A549 (cell line): ENCODE data around the gene PDK2. TPM values are rescaled to one million over a fixed set of nuclear protein-coding genes. Genes with fewer than 3 reads are reported as not detected.

Source experiments
- ATAC-seq, 2 experiments: fragments of 200-7000 bp in 1 of 2; fragments of >200 bp in 1 of 2; cut with Nextera tagmentation in 1 of 2; cut with Tn5 transposase in 1 of 2; 3 replicates each; pipeline versions ENCODE4 v1.8.0 to v1.9.1; 2018 to 2020; ENCODE audit warnings: mild to moderate bottlenecking in 1 of 2, moderate library complexity in 1 of 2
- CTCF ChIA-PET: fragments of 300-600 bp; sonication (Branson Sonifier 250); formaldehyde crosslinking; extraction: SDS; loops from one replicate; lab custom pipeline; 2021; ENCODE audit warnings: antibody characterized with exemption, inconsistent platforms; lab: Yijun Ruan, JAX
- POLR2A ChIA-PET: fragments of 350-600 bp; formaldehyde crosslinking; extraction: SDS; loops from one replicate; lab custom pipeline; 2021; ENCODE audit warnings: antibody characterized with exemption, inconsistent platforms; lab: Yijun Ruan, JAX
- DNase-seq, 2 experiments: peaks; one replicate each; pipeline versions ENCODE4 v3.0.0 to v3.0.0-alpha.2; 2011 to 2016; ENCODE audit warnings: low read depth in 1 of 2, low spot score in 1 of 2
- FAIRE-seq: peaks from 2 replicates; lab custom pipeline; 2011; peaks lifted over from hg19 to GRCh38; lab: Jason Lieb, UNC
- H3K27ac ChIP-seq, 2 experiments: fragments of >200 bp; sonication (Bioruptor Twin); formaldehyde crosslinking; 3 replicates each; pipeline ENCODE4 v1.5.1; 2016 to 2017
- H3K4me1 ChIP-seq: fragments of >200 bp; sonication (Bioruptor Twin); formaldehyde crosslinking; 3 replicates; pipeline ENCODE4 v1.6.1; 2016
- H3K4me2 ChIP-seq: fragments of >200 bp; sonication (Bioruptor Twin); formaldehyde crosslinking; 3 replicates; pipeline ENCODE4 v1.6.1; 2016
- H3K4me3 ChIP-seq: fragments of >200 bp; sonication (Bioruptor Twin); formaldehyde crosslinking; 3 replicates; pipeline ENCODE4 v1.5.1; 2016
- H3K9me3 ChIP-seq: fragments of >200 bp; sonication (Bioruptor Twin); formaldehyde crosslinking; 3 replicates; pipeline ENCODE4 v1.6.1; 2016
- ATOH8 ChIP-seq: fragments of 250-450 bp; sonication (Bioruptor Pico); IDR thresholded peaks from 2 replicates; pipeline ENCODE4 v1.5.0; 2020; ENCODE audit warnings: low read depth, mild to moderate bottlenecking, moderate library complexity
- BCL3 ChIP-seq: fragments of >200 bp; sonication (Bioruptor Twin); formaldehyde crosslinking; IDR thresholded peaks from 3 replicates; pipeline ENCODE4 v1.6.1; 2016
- BHLHE40 ChIP-seq: IDR thresholded peaks from 2 replicates; pipeline ENCODE4 v1.6.1; 2012; ENCODE audit warnings: low read depth, low read length, inconsistent platforms
- CHD4 ChIP-seq: fragments of 200-600 bp; sonication (generic); IDR thresholded peaks from 2 replicates; pipeline ENCODE4 v1.6.1; 2016; ENCODE audit warnings: antibody characterized with exemption, mild to moderate bottlenecking, borderline replicate concordance
- E2F6 ChIP-seq: IDR thresholded peaks from 2 replicates; pipeline ENCODE4 v1.6.1; 2012; ENCODE audit warnings: low read depth, borderline replicate concordance
- EHMT2 ChIP-seq: fragments of 200-600 bp; sonication (generic); IDR thresholded peaks from 2 replicates; pipeline ENCODE4 v1.6.1; 2016; ENCODE audit warnings: antibody characterized with exemption, low read depth, mild to moderate bottlenecking, moderate library complexity
- EP300 ChIP-seq, 2 experiments: fragments of >200 bp; sonication (Bioruptor Twin); formaldehyde crosslinking; IDR thresholded peaks; 2 replicates in 1 of 2; 3 replicates in 1 of 2; pipeline ENCODE4 v1.6.1; 2016 to 2017
- FOXS1 ChIP-seq: fragments of 250-450 bp; sonication (Bioruptor Pico); IDR thresholded peaks from 2 replicates; pipeline ENCODE4 v1.5.0; 2020; ENCODE audit warnings: mild to moderate bottlenecking, moderate library complexity
- JUN ChIP-seq, 2 experiments: fragments of >200 bp; sonication (Bioruptor Twin); formaldehyde crosslinking; IDR thresholded peaks; 2 replicates in 1 of 2; 3 replicates in 1 of 2; pipeline ENCODE4 v1.6.1; 2016 to 2017
- MYC ChIP-seq: IDR thresholded peaks from 2 replicates; pipeline ENCODE4 v1.6.1; 2012; ENCODE audit warnings: mild to moderate bottlenecking, inconsistent platforms, low read length, improper control_type of control experiment, borderline replicate concordance
- NFE2L2 ChIP-seq: fragments of 150-350 bp; conservative IDR thresholded peaks from 2 replicates; pipeline ENCODE4 v1.6.1; 2014; ENCODE audit warnings: low read length
- POLR2AphosphoS2 ChIP-seq: conservative IDR thresholded peaks from 2 replicates; pipeline ENCODE4 v1.6.1; 2012; ENCODE audit warnings: low read length, improper control_type of control experiment, inconsistent platforms
- RFX5 ChIP-seq: fragments of 450-650 bp; IDR thresholded peaks from 2 replicates; pipeline ENCODE4 v1.7.1; 2014; ENCODE audit warnings: antibody characterized with exemption, mild to moderate bottlenecking, moderate library complexity
- TFCP2L1 ChIP-seq: fragments of 250-450 bp; sonication (Bioruptor Pico); IDR thresholded peaks from 2 replicates; pipeline ENCODE4 v1.5.0; 2021; ENCODE audit warnings: mild to moderate bottlenecking
- ZFP36 ChIP-seq: fragments of 450-650 bp; IDR thresholded peaks from 2 replicates; pipeline ENCODE4 v1.6.1; 2014; ENCODE audit warnings: borderline replicate concordance; ENCODE audit not compliant: partially characterized antibody
- WGBS: methylation state at CpG from one replicate; pipeline ENCODE4 v1.1.6; 2017; ENCODE audit errors: missing lambda C conversion rate; 5-methylcytosine and 5-hydroxymethylcytosine counted together
- polyA plus RNA-seq, 4 experiments: library from polyadenylated mRNA; depleted of rRNA in 3 of 4; stranded (reverse); fragments of >200 nt; fragmentation: RNase III in 1 of 4; extraction: RNeasy Plus Mini Kit Qiagen cat#74134 plus additional on column Dnase treatment in 1 of 4; gene quantifications; 2 replicates in 3 of 4; 3 replicates in 1 of 4; pipeline ENCODE4 v1.2.3, GENCODE V29; 2011 to 2017
- TF ChIP-seq, protein P1 (sequence below): fragments of >200 bp; sonication (Bioruptor Twin); formaldehyde crosslinking; IDR thresholded peaks from 2 replicates; pipeline ENCODE4 v1.6.1; 2016
- TF ChIP-seq, protein P2 (sequence below): fragments of >200 bp; sonication (Bioruptor Twin); formaldehyde crosslinking; IDR thresholded peaks from 3 replicates; pipeline ENCODE4 v1.5.1; 2016
- TF ChIP-seq, protein P3 (sequence below): fragments of 200-600 bp; sonication (generic); IDR thresholded peaks from 2 replicates; pipeline ENCODE4 v1.6.1; 2016; ENCODE audit warnings: antibody characterized with exemption, mild to moderate bottlenecking, moderate library complexity
- TF ChIP-seq, protein P4 (sequence below): fragments of 250-450 bp; sonication (Bioruptor Pico); IDR thresholded peaks from 2 replicates; pipeline ENCODE4 v1.5.0; 2021; ENCODE audit warnings: mild to moderate bottlenecking, moderate library complexity, borderline replicate concordance

Gene PDK2
- polyA plus RNA-seq, 2 of the 4 experiments (the other 2 are of a cell fraction): 14.1 to 28.5 TPM

DNA sequence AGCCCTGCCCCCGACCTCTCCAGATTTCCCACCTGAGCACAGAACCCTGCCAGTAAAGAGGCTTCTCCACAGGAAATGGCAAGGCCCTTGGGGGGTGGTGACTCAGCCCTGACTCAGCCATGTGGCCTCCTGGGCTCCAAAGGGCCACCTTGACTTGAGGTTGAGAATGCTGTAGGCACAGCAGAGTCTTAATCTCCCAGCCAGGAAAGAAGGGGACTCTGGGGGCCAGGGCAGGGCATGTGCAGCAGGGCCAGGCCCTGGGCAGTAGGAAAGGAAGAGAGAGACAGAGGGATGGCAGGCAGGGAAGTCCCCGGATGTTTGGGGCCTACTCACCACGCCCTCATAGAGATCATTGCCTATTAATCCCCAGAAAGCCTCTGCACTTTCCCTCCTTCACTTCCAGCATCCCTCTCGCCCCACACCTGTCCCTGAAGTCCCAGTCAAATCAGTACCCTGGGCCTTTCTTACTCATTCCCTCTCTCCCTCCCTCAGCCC lies 44.0 kb upstream of the PDK2 start (continued):
- TF ChIP-seq BCL3 (peak; percentile 26; the same call in 1 of the 3 replicates), E2F6 (peak; percentile 56; the same call in 1 of the 2 replicates), CHD4 (no peak), JUN (IDR thresholded peaks at IDR 0.05) (peak; percentile 94 to 98; a peak in 4 of 5 replicates), TFCP2L1 (0 out of 2 replicates have a peak, but pooled peaks have one; percentile 40), RFX5 (no peak), POLR2AphosphoS2 (no peak), MYC (no peak), FOXS1 (CRISPR knock-in tag) (peak; percentile 46; the same call in 1 of the 2 replicates), ATOH8 (CRISPR knock-in tag) (peak; percentile 88; the same call in 1 of the 2 replicates), EHMT2 (no peak), EP300 (IDR thresholded peaks at IDR 0.05) (peak; percentile 69 to 85; a peak in 3 of 5 replicates), ZFP36 (no peak)
- TF ChIP-seq, protein P1, sequence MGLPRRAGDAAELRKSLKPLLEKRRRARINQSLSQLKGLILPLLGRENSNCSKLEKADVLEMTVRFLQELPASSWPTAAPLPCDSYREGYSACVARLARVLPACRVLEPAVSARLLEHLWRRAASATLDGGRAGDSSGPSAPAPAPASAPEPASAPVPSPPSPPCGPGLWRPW: no peak
- TF ChIP-seq, protein P2, sequence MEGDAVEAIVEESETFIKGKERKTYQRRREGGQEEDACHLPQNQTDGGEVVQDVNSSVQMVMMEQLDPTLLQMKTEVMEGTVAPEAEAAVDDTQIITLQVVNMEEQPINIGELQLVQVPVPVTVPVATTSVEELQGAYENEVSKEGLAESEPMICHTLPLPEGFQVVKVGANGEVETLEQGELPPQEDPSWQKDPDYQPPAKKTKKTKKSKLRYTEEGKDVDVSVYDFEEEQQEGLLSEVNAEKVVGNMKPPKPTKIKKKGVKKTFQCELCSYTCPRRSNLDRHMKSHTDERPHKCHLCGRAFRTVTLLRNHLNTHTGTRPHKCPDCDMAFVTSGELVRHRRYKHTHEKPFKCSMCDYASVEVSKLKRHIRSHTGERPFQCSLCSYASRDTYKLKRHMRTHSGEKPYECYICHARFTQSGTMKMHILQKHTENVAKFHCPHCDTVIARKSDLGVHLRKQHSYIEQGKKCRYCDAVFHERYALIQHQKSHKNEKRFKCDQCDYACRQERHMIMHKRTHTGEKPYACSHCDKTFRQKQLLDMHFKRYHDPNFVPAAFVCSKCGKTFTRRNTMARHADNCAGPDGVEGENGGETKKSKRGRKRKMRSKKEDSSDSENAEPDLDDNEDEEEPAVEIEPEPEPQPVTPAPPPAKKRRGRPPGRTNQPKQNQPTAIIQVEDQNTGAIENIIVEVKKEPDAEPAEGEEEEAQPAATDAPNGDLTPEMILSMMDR: no peak; the same call in 2 of the 3 replicates
- TF ChIP-seq, protein P3, sequence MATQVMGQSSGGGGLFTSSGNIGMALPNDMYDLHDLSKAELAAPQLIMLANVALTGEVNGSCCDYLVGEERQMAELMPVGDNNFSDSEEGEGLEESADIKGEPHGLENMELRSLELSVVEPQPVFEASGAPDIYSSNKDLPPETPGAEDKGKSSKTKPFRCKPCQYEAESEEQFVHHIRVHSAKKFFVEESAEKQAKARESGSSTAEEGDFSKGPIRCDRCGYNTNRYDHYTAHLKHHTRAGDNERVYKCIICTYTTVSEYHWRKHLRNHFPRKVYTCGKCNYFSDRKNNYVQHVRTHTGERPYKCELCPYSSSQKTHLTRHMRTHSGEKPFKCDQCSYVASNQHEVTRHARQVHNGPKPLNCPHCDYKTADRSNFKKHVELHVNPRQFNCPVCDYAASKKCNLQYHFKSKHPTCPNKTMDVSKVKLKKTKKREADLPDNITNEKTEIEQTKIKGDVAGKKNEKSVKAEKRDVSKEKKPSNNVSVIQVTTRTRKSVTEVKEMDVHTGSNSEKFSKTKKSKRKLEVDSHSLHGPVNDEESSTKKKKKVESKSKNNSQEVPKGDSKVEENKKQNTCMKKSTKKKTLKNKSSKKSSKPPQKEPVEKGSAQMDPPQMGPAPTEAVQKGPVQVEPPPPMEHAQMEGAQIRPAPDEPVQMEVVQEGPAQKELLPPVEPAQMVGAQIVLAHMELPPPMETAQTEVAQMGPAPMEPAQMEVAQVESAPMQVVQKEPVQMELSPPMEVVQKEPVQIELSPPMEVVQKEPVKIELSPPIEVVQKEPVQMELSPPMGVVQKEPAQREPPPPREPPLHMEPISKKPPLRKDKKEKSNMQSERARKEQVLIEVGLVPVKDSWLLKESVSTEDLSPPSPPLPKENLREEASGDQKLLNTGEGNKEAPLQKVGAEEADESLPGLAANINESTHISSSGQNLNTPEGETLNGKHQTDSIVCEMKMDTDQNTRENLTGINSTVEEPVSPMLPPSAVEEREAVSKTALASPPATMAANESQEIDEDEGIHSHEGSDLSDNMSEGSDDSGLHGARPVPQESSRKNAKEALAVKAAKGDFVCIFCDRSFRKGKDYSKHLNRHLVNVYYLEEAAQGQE: no peak
- TF ChIP-seq, all 56 proteins: peak for 23

DNA sequence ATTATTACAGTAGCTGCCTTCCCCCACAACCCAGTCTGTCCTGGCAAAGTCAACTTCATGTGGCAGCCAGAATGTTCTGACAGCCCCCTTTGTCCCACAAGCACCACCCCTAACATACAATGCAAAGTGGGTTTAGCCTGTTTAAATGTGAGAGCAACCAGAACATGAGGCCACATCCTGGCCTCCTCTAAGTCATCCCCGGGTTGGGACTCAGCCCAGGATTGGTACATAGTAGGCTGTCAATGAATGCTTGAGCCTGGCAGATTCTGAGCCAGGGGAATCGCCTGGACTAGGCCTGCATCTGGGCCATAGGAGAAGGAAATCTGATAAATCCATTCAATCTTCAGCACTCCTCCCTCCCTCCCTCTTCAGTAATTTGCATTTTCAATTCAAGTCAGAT lies 43.5 kb upstream of the PDK2 start:
- no peak overlapping the region for H3K4me3 ChIP-seq

More for the DNA sequence above, 43.5 kb upstream of the PDK2 start:
- TF ChIP-seq, protein P4, sequence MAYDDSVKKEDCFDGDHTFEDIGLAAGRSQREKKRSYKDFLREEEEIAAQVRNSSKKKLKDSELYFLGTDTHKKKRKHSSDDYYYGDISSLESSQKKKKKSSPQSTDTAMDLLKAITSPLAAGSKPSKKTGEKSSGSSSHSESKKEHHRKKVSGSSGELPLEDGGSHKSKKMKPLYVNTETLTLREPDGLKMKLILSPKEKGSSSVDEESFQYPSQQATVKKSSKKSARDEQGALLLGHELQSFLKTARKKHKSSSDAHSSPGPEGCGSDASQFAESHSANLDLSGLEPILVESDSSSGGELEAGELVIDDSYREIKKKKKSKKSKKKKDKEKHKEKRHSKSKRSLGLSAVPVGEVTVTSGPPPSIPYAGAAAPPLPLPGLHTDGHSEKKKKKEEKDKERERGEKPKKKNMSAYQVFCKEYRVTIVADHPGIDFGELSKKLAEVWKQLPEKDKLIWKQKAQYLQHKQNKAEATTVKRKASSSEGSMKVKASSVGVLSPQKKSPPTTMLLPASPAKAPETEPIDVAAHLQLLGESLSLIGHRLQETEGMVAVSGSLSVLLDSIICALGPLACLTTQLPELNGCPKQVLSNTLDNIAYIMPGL (CRISPR knock-in tag): no peak
- no peak for TF ChIP-seq ATOH8 (CRISPR knock-in tag)
- no peak for TF ChIP-seq E2F6
- TF ChIP-seq BHLHE40: no peak
- TF ChIP-seq NFE2L2: no peak
- ATAC-seq: no peak
- 72% methylated on average over 2 of the region's 2 CpGs for WGBS
- H3K4me1 ChIP-seq: peaks cover 80% of the 10 kb centered on the region
- no peak for DNase-seq
- no peak for FAIRE-seq
- ChIA-PET POLR2A (interaction anchor here (0.9 to 7.5 kb wide), 2 partner anchors 13 to 23 kb away, joined by 3 to 140 read pairs; no protein-coding TSS in a partner anchor), CTCF (interaction anchor here (0.5 to 22.1 kb wide), 7 partner anchors 10 to 190 kb away, joined by 3 to 473 read pairs (median 17); partner anchors contain the start of gene PDK2)
- peak overlapping the region; percentile 92 to 97 for H3K27ac ChIP-seq
- H3K4me2 ChIP-seq: peak overlapping the region; percentile 91
- no peaks in the 10 kb centered on the region for H3K9me3 ChIP-seq
